HL-60 (cell line): ENCODE results near the gene YWHAB.

Experiments used
- CTCF ChIP-seq: IDR thresholded peaks from one replicate; pipeline ENCODE4 v1.5.1; 2011; ENCODE audit warnings: low read length, control low read depth, inconsistent platforms; ENCODE audit not compliant: insufficient read depth
- POLR2AphosphoS5 ChIP-seq: IDR thresholded peaks from 2 replicates; pipeline ENCODE4 v1.6.1; 2012; ENCODE audit warnings: low read depth
- REST ChIP-seq: IDR thresholded peaks from 2 replicates; pipeline ENCODE4 v1.6.1; 2012; ENCODE audit warnings: low read depth; ENCODE audit not compliant: insufficient replicate concordance
- SPI1 ChIP-seq: IDR thresholded peaks from 2 replicates; pipeline ENCODE4 v1.6.1; 2012; ENCODE audit warnings: low read depth, mild to moderate bottlenecking, borderline replicate concordance

- TF ChIP-seq CTCF (no peak), POLR2AphosphoS5 (no peak), SPI1 (no peak), REST (no peak)
Observed at GRCh38 chr20:44901974-44902373, 16.5 kb downstream of the YWHAB start.
